Measurements from ENCODE around the gene TTLL1.
A peak's percentile ranks its signal among the peaks of the same experiment; 100 is the strongest.
"Not testable (repeated sequence)": the region's sequence is repeated elsewhere in the genome, so short reads cannot be mapped to it uniquely, and the experiment has no call there.

The TTLL1 gene

DNA sequence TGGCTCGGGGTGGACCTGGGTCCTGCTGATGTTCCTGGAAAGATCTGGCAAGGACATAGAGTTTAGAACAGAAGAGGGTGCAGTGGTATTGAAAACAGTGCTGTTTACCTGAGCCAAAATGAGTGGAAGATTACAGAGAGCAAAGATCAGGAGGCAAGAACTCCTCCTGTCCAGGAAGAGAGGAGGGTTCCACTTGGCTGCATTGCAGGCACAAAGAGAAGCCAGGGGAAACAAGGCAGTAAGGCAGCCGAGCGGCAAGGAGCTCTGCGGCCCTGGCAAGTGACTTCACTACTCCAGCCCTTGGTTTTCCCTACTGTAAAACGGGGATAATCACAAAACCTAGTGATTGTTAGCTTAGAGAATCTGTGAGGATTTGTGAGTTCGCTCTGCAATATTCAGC lies 70.6 kb downstream of the TTLL1 start:
- ChIA-PET CTCF (interaction anchor here (0.9 to 1.3 kb wide), 3 partner anchors 17 to 150 kb away, joined by 3 to 4 read pairs (median 3); no protein-coding TSS in a partner anchor), POLR2A (interaction anchor here (0.6 kb wide), 1 partner anchor 186 kb away, joined by 3 read pairs; no protein-coding TSS in a partner anchor)
- TF ChIP-seq, protein P1, sequence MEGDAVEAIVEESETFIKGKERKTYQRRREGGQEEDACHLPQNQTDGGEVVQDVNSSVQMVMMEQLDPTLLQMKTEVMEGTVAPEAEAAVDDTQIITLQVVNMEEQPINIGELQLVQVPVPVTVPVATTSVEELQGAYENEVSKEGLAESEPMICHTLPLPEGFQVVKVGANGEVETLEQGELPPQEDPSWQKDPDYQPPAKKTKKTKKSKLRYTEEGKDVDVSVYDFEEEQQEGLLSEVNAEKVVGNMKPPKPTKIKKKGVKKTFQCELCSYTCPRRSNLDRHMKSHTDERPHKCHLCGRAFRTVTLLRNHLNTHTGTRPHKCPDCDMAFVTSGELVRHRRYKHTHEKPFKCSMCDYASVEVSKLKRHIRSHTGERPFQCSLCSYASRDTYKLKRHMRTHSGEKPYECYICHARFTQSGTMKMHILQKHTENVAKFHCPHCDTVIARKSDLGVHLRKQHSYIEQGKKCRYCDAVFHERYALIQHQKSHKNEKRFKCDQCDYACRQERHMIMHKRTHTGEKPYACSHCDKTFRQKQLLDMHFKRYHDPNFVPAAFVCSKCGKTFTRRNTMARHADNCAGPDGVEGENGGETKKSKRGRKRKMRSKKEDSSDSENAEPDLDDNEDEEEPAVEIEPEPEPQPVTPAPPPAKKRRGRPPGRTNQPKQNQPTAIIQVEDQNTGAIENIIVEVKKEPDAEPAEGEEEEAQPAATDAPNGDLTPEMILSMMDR (IDR thresholded peaks at IDR 0.05; ENCODE audit: control extremely low read depth, extremely low read depth, low read depth, missing control alignments): no peak
- no peak for DNase-seq (ENCODE audit: extremely low spot score)

DNA sequence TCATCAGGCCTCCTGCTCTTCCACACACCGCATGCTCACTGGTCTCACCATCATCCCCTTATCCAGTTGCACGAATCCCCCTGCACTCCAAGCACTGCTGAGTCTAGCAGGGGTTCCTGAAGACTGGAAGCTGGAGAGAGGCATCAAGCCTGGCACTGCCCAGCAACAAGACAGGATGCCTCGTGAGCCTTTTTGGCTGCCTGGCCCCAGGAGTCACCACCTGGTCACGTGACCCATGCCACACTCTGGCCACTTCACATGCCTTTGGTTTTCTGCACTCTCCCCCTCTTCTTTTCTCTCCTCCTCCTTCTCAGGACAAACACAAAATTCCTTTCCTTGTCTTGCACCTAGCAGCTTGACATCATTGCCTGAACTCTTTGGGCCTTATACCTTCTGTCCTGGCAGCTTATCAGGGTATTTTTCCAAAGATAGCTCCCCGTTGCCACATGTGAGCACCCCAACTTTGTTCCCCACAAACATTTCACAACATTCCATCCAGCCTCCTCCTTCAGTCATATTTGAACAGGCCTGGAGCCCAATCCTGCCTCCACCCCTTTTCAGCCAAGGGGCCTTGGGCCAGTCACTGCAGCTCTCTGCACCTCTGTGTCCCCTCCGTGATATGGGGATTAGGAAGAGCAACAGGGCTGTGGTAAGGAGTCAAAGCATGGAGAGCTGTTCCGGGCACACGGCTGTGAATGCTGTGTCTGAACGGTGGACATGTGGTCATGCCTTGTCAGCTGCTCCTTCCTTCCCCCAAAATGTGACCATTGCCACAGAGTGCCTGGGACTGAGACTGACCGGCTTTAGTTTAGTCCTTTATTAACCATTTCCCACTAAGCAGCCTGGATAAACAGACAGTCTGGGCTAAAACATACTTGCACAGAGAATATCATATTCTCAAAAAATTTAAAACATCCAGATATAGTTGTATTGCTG lies 71.4 kb downstream of the TTLL1 start:
- TF ChIP-seq, protein P1 (IDR thresholded peaks at IDR 0.05; ENCODE audit: control extremely low read depth, extremely low read depth, low read depth, missing control alignments): no peak
- POLR2A ChIA-PET: interaction anchor here (0.9 kb wide), 1 partner anchor 110 kb away, joined by 7 read pairs; no protein-coding TSS in a partner anchor
- CTCF ChIA-PET: interaction anchor here (1.2 to 1.3 kb wide), 2 partner anchors 28 to 149 kb away, joined by 3 to 4 read pairs; no protein-coding TSS in a partner anchor

DNA sequence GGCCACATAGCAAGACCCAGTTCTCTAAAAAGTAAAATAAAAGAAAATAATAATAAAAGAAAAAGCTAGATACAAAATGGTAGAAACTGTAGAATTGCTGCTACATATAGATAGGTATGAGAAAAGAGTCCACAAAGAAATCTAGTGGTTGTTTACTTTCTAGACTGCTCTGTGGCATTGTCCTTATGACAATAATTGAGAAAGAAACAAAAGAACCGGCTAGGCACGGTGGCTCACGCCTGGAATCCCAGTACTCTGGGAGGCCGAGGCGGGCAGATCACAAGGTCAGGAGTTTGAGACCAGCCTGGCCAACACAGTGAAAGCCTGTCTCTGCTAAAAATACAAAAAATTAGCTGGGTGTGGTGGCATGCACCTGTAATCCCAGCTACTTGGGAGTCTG lies 73.0 kb downstream of the TTLL1 start:
- not testable (repeated sequence) for DNase-seq (ENCODE audit: extremely low spot score)
- CTCF ChIA-PET: interaction anchor here (0.9 to 3.6 kb wide), 4 partner anchors 11 to 57 kb away, joined by 3 to 14 read pairs (median 4); no protein-coding TSS in a partner anchor
- POLR2A ChIA-PET: interaction anchor here (0.8 to 3.7 kb wide), 6 partner anchors 9 to 148 kb away, joined by 3 to 39 read pairs (median 5); no protein-coding TSS in a partner anchor

More for the DNA sequence above, 71.4 kb downstream of the TTLL1 start:
- no peak for DNase-seq (ENCODE audit: extremely low spot score)

DNA sequence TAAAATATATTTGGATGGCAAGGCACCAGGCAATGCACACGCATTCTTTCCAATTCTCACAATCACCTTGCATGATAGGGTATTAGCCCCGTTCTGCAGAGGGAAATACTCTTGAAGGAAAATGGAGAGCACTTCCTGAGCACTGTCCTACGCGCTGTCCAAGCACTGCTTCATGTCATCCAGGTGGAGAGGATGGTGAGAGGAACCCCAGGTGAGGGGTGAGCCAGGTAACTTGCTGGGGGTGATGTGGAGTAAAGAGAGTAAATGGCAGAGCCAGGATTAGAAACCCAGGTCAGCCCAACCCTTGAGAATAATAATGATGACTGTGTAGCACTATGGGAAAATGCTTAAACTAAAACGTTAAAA lies 73.5 kb downstream of the TTLL1 start:
- POLR2A ChIA-PET: interaction anchor here (0.6 to 3.7 kb wide), 24 partner anchors 12 to 1858 kb away, joined by 3 to 39 read pairs (median 4); no protein-coding TSS in a partner anchor
- CTCF ChIA-PET: interaction anchor here (0.9 to 3.6 kb wide), 6 partner anchors 11 to 274 kb away, joined by 3 to 14 read pairs (median 3); no protein-coding TSS in a partner anchor
- DNase-seq (ENCODE audit: extremely low spot score): no peak
- TF ChIP-seq, protein P1 (IDR thresholded peaks at IDR 0.05; ENCODE audit: control extremely low read depth, extremely low read depth, low read depth, missing control alignments): no peak

DNA sequence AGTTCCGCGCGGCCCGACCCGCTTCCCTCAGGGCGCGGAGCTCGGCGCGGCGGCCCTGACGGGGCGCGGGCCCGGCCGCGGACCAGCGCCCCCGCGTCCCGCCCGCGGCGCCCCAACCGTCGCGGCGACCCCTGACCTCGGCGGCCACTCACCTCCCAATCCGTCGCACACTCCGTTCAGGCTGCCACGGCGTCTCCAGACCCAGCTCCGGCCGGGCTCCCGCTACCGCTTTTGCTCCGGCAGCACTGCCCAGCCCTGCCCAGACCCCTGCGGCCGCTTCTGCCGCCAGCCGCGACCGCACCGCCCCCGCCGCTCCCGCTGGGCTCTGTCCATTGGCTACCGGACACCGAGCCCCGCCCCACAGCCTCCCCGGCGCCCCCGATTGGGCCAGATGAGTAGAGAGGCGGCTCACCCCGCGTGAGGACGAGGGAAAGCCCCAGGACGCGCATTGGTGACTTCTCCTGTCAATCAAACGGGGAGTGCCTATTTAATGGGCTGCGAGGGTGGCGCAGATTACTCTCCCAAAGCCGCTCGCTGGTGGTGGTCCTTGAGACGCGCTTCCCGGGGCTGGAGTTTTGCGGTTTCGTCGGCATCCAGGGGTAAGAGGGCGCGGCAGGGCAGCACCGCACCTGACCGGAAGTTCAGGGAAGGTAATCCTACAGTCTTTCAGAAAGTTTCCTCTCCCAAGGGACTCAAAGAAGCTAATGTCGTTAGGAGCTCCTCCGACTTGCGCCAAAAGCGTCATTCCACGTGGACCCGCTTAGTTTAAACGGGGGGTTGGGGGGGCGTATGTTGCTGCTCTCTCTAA lies 74.1 kb downstream of the TTLL1 start, which contains the start of gene PACSIN2:
Gene PACSIN2 (minus strand): TSS at position 281 of the 808 bp plus-strand sequence. CDS start 103,069 bp downstream, outside the sequence.
- POLR2A ChIA-PET: interaction anchor here (0.5 to 3.7 kb wide), 32 partner anchors 13 to 1857 kb away, joined by 3 to 39 read pairs (median 4); no protein-coding TSS in a partner anchor
- DNase-seq (ENCODE audit: extremely low spot score): peak; percentile 100
- TF ChIP-seq, protein P1 (IDR thresholded peaks at IDR 0.05; ENCODE audit: control extremely low read depth, extremely low read depth, low read depth, missing control alignments): no peak
- CTCF ChIA-PET: interaction anchor here (0.9 to 3.6 kb wide), 6 partner anchors 10 to 274 kb away, joined by 3 to 14 read pairs (median 4); no protein-coding TSS in a partner anchor

DNA sequence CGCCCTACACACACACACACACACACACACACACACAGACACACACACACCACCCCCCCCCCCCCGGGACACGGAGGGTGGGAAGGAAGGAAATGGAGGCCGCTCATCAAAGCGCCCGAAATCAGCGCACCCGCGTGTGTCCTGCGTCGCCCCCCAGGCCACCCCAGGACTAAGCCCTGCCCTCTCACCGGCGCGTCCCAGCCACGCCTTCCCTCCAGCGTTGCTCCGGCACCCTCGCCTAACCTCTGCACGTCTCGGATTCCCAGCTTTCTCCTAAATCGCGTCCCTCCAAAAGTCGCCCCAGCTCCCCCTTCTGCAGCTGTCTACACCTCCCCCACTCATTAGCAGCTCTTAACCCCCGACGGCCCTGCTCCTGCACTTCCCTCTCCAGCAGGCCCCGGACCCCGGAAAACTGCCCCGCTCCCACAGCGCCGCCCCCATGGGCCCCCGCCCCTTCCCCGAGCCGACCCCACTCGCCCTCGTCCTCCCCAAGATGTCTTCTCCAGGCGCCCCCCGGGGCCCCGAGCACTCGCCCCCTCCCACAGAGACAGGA lies 74.8 kb downstream of the TTLL1 start:
- ChIA-PET CTCF (interaction anchor here (0.9 to 3.6 kb wide), 5 partner anchors 10 to 273 kb away, joined by 3 to 14 read pairs (median 3); no protein-coding TSS in a partner anchor), POLR2A (interaction anchor here (0.7 to 3.7 kb wide), 14 partner anchors 12 to 250 kb away, joined by 3 to 39 read pairs (median 4); no protein-coding TSS in a partner anchor)
- TF ChIP-seq, protein P1 (IDR thresholded peaks at IDR 0.05; ENCODE audit: control extremely low read depth, extremely low read depth, low read depth, missing control alignments): no peak
- peak; percentile 58 for DNase-seq (ENCODE audit: extremely low spot score)

Data from GM10248 (cell line).